Coronary artery (tissue), 2 donors: ENCODE measurements around the gene SEH1L.
A peak's percentile ranks its signal among the peaks of the same experiment; 100 is the strongest.
"Not testable (repeated sequence)": the region's sequence is repeated elsewhere in the genome, so short reads cannot be mapped to it uniquely, and the experiment has no call there.

Experiments used
- DNase-seq: peaks from one replicate; pipeline ENCODE4 v3.0.0-alpha.2; 2017; ENCODE audit warnings: low spot score
- H3K27ac ChIP-seq, 2 donors: fragments of 200-600 bp; sonication (generic); one replicate each; pipeline ENCODE4 v1.5.1; 2016 to 2019
- H3K4me3 ChIP-seq: fragments of 200-600 bp; sonication (generic); 2 replicates; pipeline ENCODE4 v1.5.1; 2016; ENCODE audit warnings: mild to moderate bottlenecking, moderate library complexity
- CTCF ChIP-seq: fragments of 200-600 bp; sonication (generic); IDR thresholded peaks from one replicate; pipeline ENCODE4 v1.5.1; 2019; ENCODE audit warnings: antibody characterized with exemption

Gene SEH1L

GRCh38 chr18:12995424-12995823, 47.6 kb downstream of the SEH1L start:
- DNase-seq = no peak
- no peak overlapping the region for H3K4me3 ChIP-seq
- no peak overlapping the region for H3K27ac ChIP-seq
- TF ChIP-seq CTCF = no peak

- TF ChIP-seq CTCF = no peak
- no peak for DNase-seq
- H3K27ac ChIP-seq = no peak overlapping the region
- H3K4me3 ChIP-seq = no peak overlapping the region
Observed at GRCh38 chr18:12995952-12996477, 48.2 kb downstream of the SEH1L start.

- no peak for DNase-seq
- TF ChIP-seq CTCF = no peak
- Histone ChIP-seq H3K27ac (no peak overlapping the region), H3K4me3 (no peak overlapping the region)
Observed at GRCh38 chr18:12996661-12997292, 49.0 kb downstream of the SEH1L start.

- H3K27ac ChIP-seq, H3K4me3 ChIP-seq, DNase-seq: not testable (repeated sequence)
Observed at GRCh38 chr18:12997330-12997729, 49.5 kb downstream of the SEH1L start.

GRCh38 chr18:12998332-12999060, 50.7 kb downstream of the SEH1L start:
- Histone ChIP-seq H3K27ac (no peak overlapping the region), H3K4me3 (no peak overlapping the region)
- no peak for TF ChIP-seq CTCF
- no peak for DNase-seq

- no peak overlapping the region for H3K27ac ChIP-seq
- no peak overlapping the region for H3K4me3 ChIP-seq
- TF ChIP-seq CTCF = peak; percentile 13
- DNase-seq = no peak
Observed at GRCh38 chr18:13003466-13003896, 55.7 kb downstream of the SEH1L start.

GRCh38 chr18:13004396-13004795, 56.6 kb downstream of the SEH1L start:
- TF ChIP-seq CTCF = no peak
- H3K4me3 ChIP-seq = no peak overlapping the region
- H3K27ac ChIP-seq = no peak overlapping the region
- DNase-seq = no peak
